H1 (cell line): ENCODE measurements around the gene SERPINB13.

Source experiments
- ASH2L ChIP-seq: fragments of 200-600, 300-600 bp; sonication (generic); IDR thresholded peaks from one replicate; pipeline ENCODE4 v1.7.1; 2017; ENCODE audit warnings: low read length
- ATF3 ChIP-seq: IDR thresholded peaks from 2 replicates; pipeline ENCODE4 v1.6.1; 2011; ENCODE audit warnings: low read depth, mild to moderate bottlenecking, low read length; ENCODE audit not compliant: insufficient read depth
- BCL11A ChIP-seq, 2 experiments: IDR thresholded peaks; one replicate each; pipeline ENCODE4 v1.6.1; 2011; ENCODE audit warnings: low read depth in 2 of 2, low read length in 2 of 2, mild to moderate bottlenecking in 2 of 2
- CEBPB ChIP-seq: IDR thresholded peaks from 2 replicates; pipeline ENCODE4 v1.6.1; 2012; ENCODE audit warnings: low read depth, low read length
- CTCF ChIP-seq, 3 experiments: IDR thresholded peaks; 1 replicate in 2 of 3; 2 replicates in 1 of 3; pipeline versions ENCODE4 v1.5.1 to v1.6.1; 2011; ENCODE audit warnings: low read length in 3 of 3, mild to moderate bottlenecking in 3 of 3, inconsistent platforms in 2 of 3, low read depth in 1 of 3, moderate library complexity in 1 of 3; ENCODE audit not compliant: insufficient read depth in 1 of 3; ENCODE audit errors: control extremely low read depth in 1 of 3
- EP300 ChIP-seq, 2 experiments: IDR thresholded peaks; 1 replicate in 1 of 2; 2 replicates in 1 of 2; pipeline ENCODE4 v1.6.1; 2011 to 2012; ENCODE audit warnings: low read depth in 2 of 2, low read length in 2 of 2, mild to moderate bottlenecking in 2 of 2, borderline replicate concordance in 1 of 2, inconsistent platforms in 1 of 2, moderate library complexity in 1 of 2
- EZH2 ChIP-seq: fragments of 200-600 bp; sonication (generic); IDR thresholded peaks from 2 replicates; pipeline ENCODE4 v1.7.1; 2012; ENCODE audit warnings: low read depth, mild to moderate bottlenecking, moderate library complexity, low read length, inconsistent platforms; ENCODE audit not compliant: severe bottlenecking
- HDAC2 ChIP-seq, 2 experiments: fragments of 300-600 bp in 1 of 2; sonication (generic) in 1 of 2; IDR thresholded peaks; 2 replicates each; pipeline ENCODE4 v1.6.1; 2011 to 2012; ENCODE audit warnings: low read depth in 2 of 2, low read length in 2 of 2, mild to moderate bottlenecking in 2 of 2, moderate library complexity in 2 of 2, borderline replicate concordance in 1 of 2, inconsistent platforms in 1 of 2
- MAFK ChIP-seq: IDR thresholded peaks from 2 replicates; pipeline ENCODE4 v1.6.1; 2012; ENCODE audit warnings: low read depth, mild to moderate bottlenecking, improper control_type of control experiment, low read length
- MAX ChIP-seq: IDR thresholded peaks from 2 replicates; pipeline ENCODE4 v1.6.1; 2012; ENCODE audit warnings: inconsistent platforms
- POLR2A ChIP-seq, 2 experiments: IDR thresholded peaks; 1 replicate in 1 of 2; 2 replicates in 1 of 2; pipeline ENCODE4 v1.6.1; 2011; ENCODE audit warnings: low read depth in 2 of 2, low read length in 2 of 2, mild to moderate bottlenecking in 2 of 2; ENCODE audit errors: control extremely low read depth in 1 of 2
- RFX5 ChIP-seq: IDR thresholded peaks from 2 replicates; pipeline ENCODE4 v1.6.1; 2011; ENCODE audit warnings: low read depth, low read length, improper control_type of control experiment, borderline replicate concordance

GRCh38 chr18:63544017-63544416 lies 43.1 kb upstream of the SERPINB13 start:
- TF ChIP-seq ASH2L, result no peak
- TF ChIP-seq EZH2, result no peak
- TF ChIP-seq CTCF (IDR thresholded peaks at IDR 0.05; ENCODE audit: control extremely low read depth in 1 of 3, insufficient read depth in 1 of 3, low read depth in 1 of 3, low read length in 3 of 3), result no peak
- TF ChIP-seq EP300 (IDR thresholded peaks at IDR 0.05; ENCODE audit: borderline replicate concordance in 1 of 2, low read depth in 2 of 2, low read length in 2 of 2), result no peak
- no peak for TF ChIP-seq MAX
- TF ChIP-seq POLR2A (IDR thresholded peaks at IDR 0.05; ENCODE audit: control extremely low read depth in 1 of 2, low read depth in 2 of 2, low read length in 2 of 2), result no peak
- no peak for TF ChIP-seq CEBPB
- TF ChIP-seq BCL11A (IDR thresholded peaks at IDR 0.05; ENCODE audit: low read depth in 2 of 2, low read length in 2 of 2), result no peak
- no peak for TF ChIP-seq HDAC2 (IDR thresholded peaks at IDR 0.05; ENCODE audit: borderline replicate concordance in 1 of 2, low read depth in 2 of 2, low read length in 2 of 2)
- TF ChIP-seq MAFK, result no peak
- TF ChIP-seq RFX5, result no peak
- no peak for TF ChIP-seq ATF3
